ENCODE measurements around the gene EIF4G3. TPM values are rescaled to one million over a fixed set of nuclear protein-coding genes. Genes with fewer than 3 reads are reported as not detected.

EIF4G3 gene
- total and polyA plus RNA-seq, 2 of the 8 experiments (the other 6 are each of a cell fraction or from before 2014, with no cell fraction given) = 47.5 to 66.6 TPM

DNA sequence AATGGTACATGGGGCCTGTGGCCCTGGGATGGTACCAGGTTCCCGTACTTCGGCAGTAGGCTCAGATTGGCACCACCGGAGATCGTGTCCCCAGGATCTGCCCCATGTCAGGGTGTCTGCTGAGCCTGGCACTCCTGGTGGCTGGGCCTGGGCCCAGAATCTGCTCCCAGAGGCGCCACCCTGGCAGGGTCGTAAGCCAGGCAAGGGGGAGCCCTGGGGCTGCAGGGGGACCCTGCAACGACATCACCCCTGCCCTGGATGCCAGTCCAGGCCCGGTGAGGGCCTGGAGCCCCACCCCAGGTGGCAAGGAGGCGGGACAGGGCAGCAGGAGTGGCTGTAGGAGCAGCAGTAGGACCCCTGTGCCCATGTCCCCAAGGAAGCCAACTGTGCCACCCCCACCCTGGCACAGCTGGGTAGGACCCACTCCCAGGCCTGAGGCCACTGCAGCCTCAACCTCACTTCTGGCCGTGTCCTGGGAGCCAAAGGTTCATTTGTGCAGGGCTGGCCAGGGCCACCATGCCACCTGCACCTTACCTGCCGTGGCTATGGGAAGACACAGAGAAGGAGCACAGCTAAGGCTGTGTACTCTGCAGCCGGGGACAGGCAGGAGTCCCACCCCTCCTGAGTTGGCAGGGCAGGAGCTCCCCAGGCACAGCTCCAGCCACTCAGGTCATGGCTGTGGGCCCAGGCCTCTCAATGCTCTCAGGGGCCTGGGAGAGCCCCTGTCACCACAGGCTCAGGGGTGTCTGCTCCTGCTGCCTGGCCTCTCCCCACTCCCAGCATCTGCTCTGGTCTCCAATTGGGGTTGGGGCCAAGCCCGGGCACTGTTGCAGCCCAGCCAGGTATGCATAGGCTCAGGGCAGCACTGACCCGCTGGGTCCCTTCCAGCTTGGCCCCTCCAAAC lies 141.7 kb downstream of the EIF4G3 start:
- no peak overlapping the region for H3K56ac ChIP-seq (replicated peaks; ENCODE audit: insufficient read length, low read depth, low read length)
- H3K4me3 ChIP-seq (ENCODE audit: extremely low read depth in 1 of 4, insufficient read depth in 2 of 4, low read depth in 3 of 4, low read length in 4 of 4) = no peak overlapping the region
- no peak overlapping the region for H3K27ac ChIP-seq (ENCODE audit: low read depth, low read length)
- no peak overlapping the region for H2BK20ac ChIP-seq (ENCODE audit: low read length)
- H3K79me2 ChIP-seq (ENCODE audit: control insufficient read depth in 1 of 2, insufficient read depth in 2 of 2, low read length in 2 of 2) = peaks cover 0 to 67% of the 10 kb centered on the region in 2 experiments; a peak in 2 of 4 replicates
- FAIRE-seq = no peak
- ChIA-PET CTCF (ENCODE audit: partially characterized antibody) (no interaction called here), POLR2A (ENCODE audit: partially characterized antibody) (no interaction called here)
- H2BK15ac ChIP-seq (ENCODE audit: low read length) = no peak overlapping the region
- H3K14ac ChIP-seq (ENCODE audit: insufficient read length) = no peak overlapping the region
- H2BK12ac ChIP-seq (ENCODE audit: low read depth, low read length) = no peak overlapping the region
- no peaks in the 10 kb centered on the region for H3K27me3 ChIP-seq (replicated peaks in 1 of 4; ENCODE audit: control insufficient read depth in 3 of 4, extremely low read depth in 1 of 4, insufficient read depth in 3 of 4, low read length in 3 of 4)
- H2BK120ac ChIP-seq (replicated peaks; ENCODE audit: low read depth, low read length) = no peak overlapping the region
- H4K91ac ChIP-seq (replicated peaks; ENCODE audit: insufficient read length, low read length) = no peak overlapping the region
- H3K4me1 ChIP-seq (replicated peaks in 1 of 4; ENCODE audit: control insufficient read depth in 3 of 4, insufficient read depth in 4 of 4, low read length in 3 of 4) = no peaks in the 10 kb centered on the region
- H2AFZ ChIP-seq (ENCODE audit: low read length) = no peak overlapping the region
- no peak overlapping the region for H3K4me2 ChIP-seq (ENCODE audit: insufficient read depth in 1 of 2, low read depth in 2 of 2, low read length in 2 of 2)
- peak overlapping the region; percentile 68; the same call in 1 of the 2 replicates for H4K8ac ChIP-seq (ENCODE audit: extremely low read depth, insufficient read depth, low read length)
- no peak overlapping the region for H4K5ac ChIP-seq (ENCODE audit: insufficient read length, low read depth, low read length)
- no peak overlapping the region for H2AK5ac ChIP-seq (ENCODE audit: low read depth, low read length)
- H3K9me3 ChIP-seq (ENCODE audit: insufficient read depth in 2 of 2, low read depth in 1 of 2, low read length in 1 of 2) = no peaks in the 10 kb centered on the region
- H3K79me1 ChIP-seq (ENCODE audit: low read depth, low read length) = 0 out of 2 replicates have a peak, but pooled peaks cover 1% of the 10 kb centered on the region
- peaks cover 0 to 8% of the 10 kb centered on the region in 2 experiments for H4K20me1 ChIP-seq (replicated peaks in 1 of 2; ENCODE audit: control insufficient read depth in 1 of 2, insufficient read depth in 2 of 2, low read length in 2 of 2)
- H3K23ac ChIP-seq (ENCODE audit: insufficient read length) = no peak overlapping the region
- no peaks in the 10 kb centered on the region for H3K23me2 ChIP-seq (ENCODE audit: low read depth, low read length)
- no peak overlapping the region for H3K9ac ChIP-seq (replicated peaks in 1 of 4; ENCODE audit: extremely low read depth in 1 of 4, low read depth in 3 of 4, low read length in 3 of 4)
- 83% methylated on average over 13 of the region's 14 CpGs; no CpG with 5 or more reads in 1 of the 2 experiments for WGBS, 2 experiments (ENCODE audit: extremely low coverage in 1 of 2, insufficient coverage in 1 of 2, insufficient read length in 1 of 2, insufficient replicate concordance in 2 of 2, low coverage in 1 of 2, low lambda C conversion rate in 2 of 2, missing lambda C conversion rate in 1 of 2)
- no peak overlapping the region for H3K18ac ChIP-seq (ENCODE audit: extremely low read depth, low read length)
- no peak overlapping the region for H3K4ac ChIP-seq (replicated peaks; ENCODE audit: insufficient read length, low read depth, low read length)
- DNase-seq (ENCODE audit: low read depth in 1 of 2, low spot score in 2 of 2) = no peak
- no peak overlapping the region for H2BK5ac ChIP-seq (ENCODE audit: low read depth, low read length)
- no peaks in the 10 kb centered on the region for H3K36me3 ChIP-seq (ENCODE audit: control insufficient read depth in 2 of 4, insufficient read depth in 4 of 4, low read length in 3 of 4)
- no peak for TF ChIP-seq GABPA (IDR thresholded peaks at IDR 0.05; ENCODE audit: borderline replicate concordance, insufficient read depth, low read length)
- TF ChIP-seq MAX (IDR thresholded peaks at IDR 0.05) = no peak
- no peak for TF ChIP-seq ATF2 (IDR thresholded peaks at IDR 0.05; ENCODE audit: low read length)
- no peak for TF ChIP-seq NRF1 (IDR thresholded peaks at IDR 0.05; ENCODE audit: low read depth, low read length)
- no peak for TF ChIP-seq TAF1 (IDR thresholded peaks at IDR 0.05; ENCODE audit: low read depth, low read length)
- TF ChIP-seq MAFK (IDR thresholded peaks at IDR 0.05; ENCODE audit: low read depth, low read length) = no peak
- TF ChIP-seq SIRT6 (IDR thresholded peaks at IDR 0.05; ENCODE audit: low read length) = no peak
- no peak for TF ChIP-seq SIX5 (IDR thresholded peaks at IDR 0.05; ENCODE audit: low read depth, low read length)
